Osteocyte (in vitro differentiated cells): Measurements from ENCODE around the gene PGC. TPM values are rescaled to one million over a fixed set of nuclear protein-coding genes. Genes with fewer than 3 reads are reported as not detected.

ENCODE experiments used
- DNase-seq: peaks from one replicate; pipeline ENCODE4 v3.0.0; 2021; ENCODE audit warnings: mixed read lengths; ENCODE audit not compliant: unreplicated experiment; ENCODE audit errors: extremely low spot score
- H3K27ac Mint-ChIP-seq: one replicate; pipeline ENCODE4 v1.8.0; 2021; ENCODE audit warnings: mild to moderate bottlenecking, mixed read lengths; ENCODE audit not compliant: unreplicated experiment
- H3K27me3 Mint-ChIP-seq: one replicate; pipeline ENCODE4 v1.8.0; 2021; ENCODE audit warnings: mixed read lengths; ENCODE audit not compliant: unreplicated experiment
- H3K36me3 Mint-ChIP-seq: one replicate; pipeline ENCODE4 v1.8.0; 2021; ENCODE audit warnings: mixed read lengths; ENCODE audit not compliant: unreplicated experiment
- H3K4me1 Mint-ChIP-seq: one replicate; pipeline ENCODE4 v1.8.0; 2021; ENCODE audit warnings: mixed read lengths; ENCODE audit not compliant: unreplicated experiment
- H3K4me3 Mint-ChIP-seq: one replicate; pipeline ENCODE4 v1.8.0; 2021; ENCODE audit warnings: mild to moderate bottlenecking, moderate library complexity, mixed read lengths; ENCODE audit not compliant: unreplicated experiment
- H3K9me3 Mint-ChIP-seq: one replicate; pipeline ENCODE4 v1.8.0; 2021; ENCODE audit warnings: mixed read lengths; ENCODE audit not compliant: unreplicated experiment
- CTCF ChIP-seq: fragments of 200-600 bp; sonication (generic); IDR thresholded peaks from 2 replicates; pipeline ENCODE4 v1.5.0; 2021; ENCODE audit warnings: antibody characterized with exemption, mild to moderate bottlenecking, moderate library complexity
- total RNA-seq: library from RNA; stranded (reverse); gene quantifications from 2 replicates; pipeline ENCODE4 v1.2.1, GENCODE V29; 2021

Gene PGC
- total RNA-seq, 1 donor from 2014 or later = not detected

GRCh38 chr6:41697861-41698781 lies 49.1 kb downstream of the PGC start:
- no peak for TF ChIP-seq CTCF
- no peak for DNase-seq
- Mint-ChIP-seq H3K4me3 (peak overlapping the region; percentile 55), H3K27ac (peak overlapping the region; percentile 99), H3K27me3 (no peaks in the 10 kb centered on the region), H3K9me3 (no peaks in the 10 kb centered on the region), H3K4me1 (peaks cover 58% of the 10 kb centered on the region), H3K36me3 (no peaks in the 10 kb centered on the region)

GRCh38 chr6:41696788-41697187 lies 50.4 kb downstream of the PGC start:
- H3K4me1 Mint-ChIP-seq = peaks cover 58% of the 10 kb centered on the region
- DNase-seq = no peak
- no peaks in the 10 kb centered on the region for H3K27me3 Mint-ChIP-seq
- peaks cover 3% of the 10 kb centered on the region for H3K36me3 Mint-ChIP-seq
- no peaks in the 10 kb centered on the region for H3K9me3 Mint-ChIP-seq
- no peak overlapping the region for H3K4me3 Mint-ChIP-seq
- no peak for TF ChIP-seq CTCF
- H3K27ac Mint-ChIP-seq = peak overlapping the region; percentile 65

- Mint-ChIP-seq H3K4me1 (peaks cover 51% of the 10 kb centered on the region), H3K4me3 (no peak overlapping the region), H3K27me3 (no peaks in the 10 kb centered on the region), H3K27ac (no peak overlapping the region), H3K36me3 (peaks cover 3% of the 10 kb centered on the region), H3K9me3 (no peaks in the 10 kb centered on the region)
- TF ChIP-seq CTCF = no peak
- DNase-seq = no peak
These were observed 51.4 kb downstream of the PGC start for GRCh38 chr6:41695825-41696224.

- Mint-ChIP-seq H3K9me3 (no peaks in the 10 kb centered on the region), H3K4me3 (no peak overlapping the region), H3K27me3 (no peaks in the 10 kb centered on the region), H3K27ac (peak overlapping the region; percentile 28), H3K4me1 (peaks cover 43% of the 10 kb centered on the region), H3K36me3 (peaks cover 3% of the 10 kb centered on the region)
- TF ChIP-seq CTCF = no peak
- DNase-seq = no peak
These were observed 52.2 kb downstream of the PGC start for GRCh38 chr6:41694815-41695526.
